Mucosa of descending colon (tissue), 3 donors: Measurements from ENCODE around the gene PSMA3. TPM values are rescaled to one million over a fixed set of nuclear protein-coding genes. Genes with fewer than 3 reads are reported as not detected.

Experiments used
- ATAC-seq: fragments of 200-7000 bp; cut with Tn5 transposase; one replicate; pipeline ENCODE4 v1.9.1; 2020; ENCODE audit warnings: mild to moderate bottlenecking, moderate library complexity
- DNase-seq, 3 donors: peaks; one replicate each; pipeline ENCODE4 v3.0.0-alpha.2; 2020
- H3K36me3 ChIP-seq: fragments of 200-600 bp; one replicate; pipeline ENCODE4 v1.8.0; 2021; ENCODE audit warnings: low read depth, mild to moderate bottlenecking
- H3K4me1 ChIP-seq: fragments of 200-600 bp; one replicate; pipeline ENCODE4 v1.8.0; 2021; ENCODE audit warnings: low read depth, mild to moderate bottlenecking
- H3K4me3 ChIP-seq: fragments of 200-600 bp; one replicate; pipeline ENCODE4 v1.8.0; 2021; ENCODE audit warnings: mild to moderate bottlenecking
- H3K9me3 ChIP-seq: fragments of 200-600 bp; one replicate; pipeline ENCODE4 v1.8.0; 2021; ENCODE audit warnings: mild to moderate bottlenecking
- intact Hi-C, 2 donors: fragments of 100-400 bp; cut with DNase I in 1 of 2; cut with micrococcal nuclease in 1 of 2; formaldehyde crosslinking; loops; one replicate each; pipeline versions ENCODE4 v1.11.0 to v1.11.1; 2022; cut with DNase I, micrococcal nuclease
- total RNA-seq, 3 donors: library from RNA; stranded (reverse); fragmentation: NEBNext Ultra II Directional in 2 of 3; extraction: Animal tissue kit (Norgen Biotek cat#: 25700) in 2 of 3; gene quantifications; one replicate each; pipeline versions ENCODE4 v1.2.1 to v1.2.4, GENCODE V29; 2021 to 2023
- TF ChIP-seq, protein P1 (sequence below): fragments of 200-600 bp; IDR thresholded peaks from one replicate; pipeline ENCODE4 v1.8.0; 2022; ENCODE audit warnings: antibody characterized with exemption, mild to moderate bottlenecking
- donor health status: DM: no; HTN: no; CAD: no; lungs with moderate emphysema.
- donor health status: DM: no; HTN: no; CAD: no.
- donor health status: DM: no; HTN: yes; CAD: no.

PSMA3 gene
- total RNA-seq, 3 donors from 2014 or later, result 93.2 to 124 (median 105) TPM

DNA sequence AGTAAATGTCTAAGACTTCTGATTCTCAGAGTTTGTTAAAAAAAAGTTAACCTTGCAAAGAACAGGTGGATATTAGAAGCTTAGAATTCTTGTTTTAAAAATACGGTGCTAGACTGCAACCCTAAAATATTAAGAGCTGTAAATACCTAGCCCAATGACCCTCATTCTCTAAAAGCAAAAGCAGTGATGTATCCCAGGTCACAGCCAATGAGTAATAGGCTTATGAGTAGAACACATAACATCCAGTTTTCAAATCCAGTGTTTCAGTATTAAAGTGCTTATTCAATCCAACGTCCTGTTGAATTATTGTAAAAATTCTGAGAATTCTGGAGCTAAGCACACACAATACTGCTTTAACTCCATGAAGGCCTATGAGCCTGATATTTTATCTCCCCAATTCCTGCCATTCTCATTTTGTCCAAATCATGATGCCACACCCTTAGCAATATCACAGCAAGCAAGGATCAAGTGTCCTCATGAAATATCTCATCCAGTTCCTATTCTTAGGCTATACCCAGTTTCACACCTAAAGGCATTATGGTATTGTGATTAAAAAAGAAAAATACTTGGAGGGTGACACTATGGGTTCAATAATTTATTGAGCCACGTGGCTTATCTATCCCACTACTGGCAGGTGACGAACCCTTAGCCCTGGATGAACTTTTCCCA lies 38.4 kb downstream of the PSMA3 start:
- intact Hi-C loops, result no loop called here
- no peaks in the 10 kb centered on the region for H3K9me3 ChIP-seq
- no peaks in the 10 kb centered on the region for H3K36me3 ChIP-seq
- ATAC-seq, result no peak
- TF ChIP-seq, protein P1, sequence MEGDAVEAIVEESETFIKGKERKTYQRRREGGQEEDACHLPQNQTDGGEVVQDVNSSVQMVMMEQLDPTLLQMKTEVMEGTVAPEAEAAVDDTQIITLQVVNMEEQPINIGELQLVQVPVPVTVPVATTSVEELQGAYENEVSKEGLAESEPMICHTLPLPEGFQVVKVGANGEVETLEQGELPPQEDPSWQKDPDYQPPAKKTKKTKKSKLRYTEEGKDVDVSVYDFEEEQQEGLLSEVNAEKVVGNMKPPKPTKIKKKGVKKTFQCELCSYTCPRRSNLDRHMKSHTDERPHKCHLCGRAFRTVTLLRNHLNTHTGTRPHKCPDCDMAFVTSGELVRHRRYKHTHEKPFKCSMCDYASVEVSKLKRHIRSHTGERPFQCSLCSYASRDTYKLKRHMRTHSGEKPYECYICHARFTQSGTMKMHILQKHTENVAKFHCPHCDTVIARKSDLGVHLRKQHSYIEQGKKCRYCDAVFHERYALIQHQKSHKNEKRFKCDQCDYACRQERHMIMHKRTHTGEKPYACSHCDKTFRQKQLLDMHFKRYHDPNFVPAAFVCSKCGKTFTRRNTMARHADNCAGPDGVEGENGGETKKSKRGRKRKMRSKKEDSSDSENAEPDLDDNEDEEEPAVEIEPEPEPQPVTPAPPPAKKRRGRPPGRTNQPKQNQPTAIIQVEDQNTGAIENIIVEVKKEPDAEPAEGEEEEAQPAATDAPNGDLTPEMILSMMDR, result no peak
- H3K4me1 ChIP-seq, result peaks cover 21% of the 10 kb centered on the region
- DNase-seq, result no peak
- H3K4me3 ChIP-seq, result no peak overlapping the region

DNA sequence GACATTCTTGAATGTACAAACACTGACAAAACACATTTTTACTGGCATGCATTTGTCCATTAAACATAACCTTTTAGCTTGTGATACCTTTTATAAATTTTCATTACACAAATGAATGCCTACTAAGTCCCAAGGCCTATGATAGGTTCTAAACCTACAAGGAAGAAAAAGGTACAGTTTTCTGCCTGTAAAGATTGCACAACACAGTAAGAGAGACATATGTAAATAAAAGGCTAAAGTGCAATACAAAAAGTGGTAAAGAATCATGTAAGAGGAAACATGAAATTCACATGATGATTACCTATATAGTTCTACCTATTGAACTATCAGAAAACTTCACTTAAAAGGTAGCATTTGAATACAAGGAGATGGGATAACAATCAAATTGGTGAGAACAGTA lies 39.1 kb downstream of the PSMA3 start:
- DNase-seq, result no peak
- intact Hi-C loops, result no loop called here
- H3K4me3 ChIP-seq, result no peak overlapping the region
- H3K9me3 ChIP-seq, result no peaks in the 10 kb centered on the region
- no peaks in the 10 kb centered on the region for H3K36me3 ChIP-seq
- TF ChIP-seq, protein P1, result no peak
- peak; percentile 82 for ATAC-seq
- peaks cover 21% of the 10 kb centered on the region for H3K4me1 ChIP-seq

DNA sequence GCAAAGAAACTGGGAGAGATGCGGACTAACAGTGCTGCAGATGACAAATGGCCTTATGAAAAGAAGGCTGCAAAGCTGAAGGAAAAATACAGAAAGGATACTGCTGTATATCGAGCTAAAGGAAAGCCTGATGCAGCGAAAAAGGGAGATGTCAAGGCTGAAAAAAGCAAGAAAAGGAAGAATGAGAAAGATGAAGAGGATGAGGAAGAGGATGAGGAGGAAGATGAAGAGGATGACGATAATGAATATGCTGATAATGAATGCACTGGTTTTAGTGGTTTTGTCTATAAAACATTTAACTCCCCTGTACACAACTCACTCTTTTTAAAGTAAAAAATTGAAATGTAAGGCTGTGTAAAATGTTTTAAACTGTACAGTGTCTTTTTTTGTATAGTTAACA lies 40.5 kb downstream of the PSMA3 start:
- ATAC-seq, result no peak

DNA sequence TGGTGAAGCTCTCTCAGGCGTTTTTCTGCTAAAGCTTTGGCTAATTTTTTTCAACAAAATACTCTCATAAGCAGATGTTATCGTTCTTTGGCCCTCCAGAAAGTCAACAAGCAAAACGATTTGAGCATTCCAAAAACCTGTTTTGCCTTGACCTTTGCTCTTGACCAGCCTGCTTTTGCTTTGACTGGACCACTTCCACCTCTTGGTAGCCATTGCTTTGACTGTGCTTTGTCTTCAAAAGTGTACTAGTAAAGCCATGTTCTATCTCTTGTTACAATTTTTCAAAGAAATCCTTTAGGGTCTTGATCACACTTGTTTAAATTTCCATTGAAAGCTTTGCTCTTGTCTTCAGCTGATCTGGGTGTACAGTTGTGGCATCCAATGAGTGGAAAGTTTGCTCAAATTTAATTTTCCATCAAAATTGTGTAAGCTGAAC lies 43.0 kb downstream of the PSMA3 start:
- intact Hi-C loops, result no loop called here
- peaks cover 8% of the 10 kb centered on the region for H3K4me1 ChIP-seq
- TF ChIP-seq, protein P1, result no peak
- DNase-seq (no peak), ATAC-seq (no peak)
- H3K4me3 ChIP-seq, result no peak overlapping the region
- H3K36me3 ChIP-seq, result no peaks in the 10 kb centered on the region
- no peaks in the 10 kb centered on the region for H3K9me3 ChIP-seq

More for the DNA sequence above, 40.5 kb downstream of the PSMA3 start:
- DNase-seq, result no peak
- no peaks in the 10 kb centered on the region for H3K36me3 ChIP-seq
- H3K9me3 ChIP-seq, result no peaks in the 10 kb centered on the region
- no peak overlapping the region for H3K4me3 ChIP-seq
- peaks cover 21% of the 10 kb centered on the region for H3K4me1 ChIP-seq
- TF ChIP-seq, protein P1, result no peak
- intact Hi-C loops, result no loop called here

DNA sequence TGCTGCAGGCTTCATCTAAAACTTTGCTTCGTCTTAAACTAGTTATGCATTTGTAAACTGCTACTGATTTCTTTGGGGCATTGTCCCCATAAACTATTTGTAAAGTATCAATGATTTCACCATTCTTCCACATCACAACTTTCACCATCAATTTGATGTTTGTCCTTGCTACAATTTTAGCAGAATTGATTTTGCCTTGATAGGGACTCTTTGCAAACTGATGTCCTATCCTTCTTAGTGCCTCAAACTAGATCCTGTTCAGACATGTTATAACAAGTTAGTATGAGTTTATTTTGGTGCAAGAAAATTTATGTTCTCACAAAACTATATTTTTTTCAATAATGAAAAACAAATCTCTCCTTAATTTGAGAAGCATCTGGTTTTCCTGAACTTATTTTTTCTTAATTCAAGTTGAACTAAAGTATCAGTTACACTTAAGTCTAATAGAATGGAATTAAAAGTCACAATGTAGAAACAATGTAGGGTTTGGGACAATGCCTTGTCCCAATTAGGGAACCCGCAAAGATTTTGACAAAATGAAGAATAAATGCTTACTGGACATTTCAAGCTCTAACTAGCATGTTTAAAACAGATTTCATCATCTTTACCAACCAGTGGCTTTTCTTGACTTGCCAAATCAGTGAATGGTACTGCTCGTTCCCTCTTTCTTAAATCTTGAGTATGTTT lies 43.6 kb downstream of the PSMA3 start:
- DNase-seq (no peak), ATAC-seq (no peak)
- no peaks in the 10 kb centered on the region for H3K36me3 ChIP-seq
- H3K4me1 ChIP-seq, result peaks cover 8% of the 10 kb centered on the region
- intact Hi-C loops, result no loop called here
- H3K9me3 ChIP-seq, result no peaks in the 10 kb centered on the region
- TF ChIP-seq, protein P1, result no peak
- H3K4me3 ChIP-seq, result no peak overlapping the region
